ENCODE data around the gene FUCA2. TPM values are rescaled to one million over a fixed set of nuclear protein-coding genes. Genes with fewer than 3 reads are reported as not detected.
"Not testable (repeated sequence)": the region's sequence is repeated elsewhere in the genome, so short reads cannot be mapped to it uniquely, and the experiment has no call there.

The FUCA2 gene
- total RNA-seq, 1 experiment from 2014 or later: 15.3 TPM

DNA sequence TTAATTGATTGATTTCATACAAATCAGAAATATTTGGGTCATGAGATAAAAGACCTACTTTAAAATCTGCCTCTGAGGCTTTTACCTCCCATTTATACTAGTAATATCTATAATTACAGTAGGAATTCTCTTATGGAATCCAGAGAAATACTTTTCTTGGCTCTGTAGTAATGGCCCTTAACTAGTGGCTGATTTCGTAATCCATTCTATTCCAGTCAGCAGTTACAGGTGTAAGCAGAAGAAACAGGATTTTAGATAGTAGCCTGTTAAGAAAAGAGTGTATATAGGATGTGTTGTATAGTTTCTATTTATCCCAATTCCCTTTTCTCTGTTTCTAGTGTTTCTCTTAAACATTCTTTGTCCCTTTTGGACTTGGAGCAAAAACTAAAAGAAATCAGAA is 39.7 kb downstream of the FUCA2 start:
- Histone ChIP-seq H3K27me3 (replicated peaks; ENCODE audit: insufficient read depth, low read depth, low read length, poor library complexity) (no peaks in the 10 kb centered on the region), H3K36me3 (ENCODE audit: insufficient read depth, low read length, poor library complexity, severe bottlenecking) (peaks cover 5% of the 10 kb centered on the region), H3K9me3 (ENCODE audit: low read depth, low read length, poor library complexity, severe bottlenecking) (no peaks in the 10 kb centered on the region), H3K4me3 (ENCODE audit: low read depth, low read length, poor library complexity, severe bottlenecking) (no peak overlapping the region), H3K27ac (ENCODE audit: low read depth, low read length, poor library complexity, severe bottlenecking) (no peak overlapping the region), H3K4me1 (ENCODE audit: insufficient read depth, low read length, poor library complexity, severe bottlenecking) (no peaks in the 10 kb centered on the region)
- intact Hi-C loops (cut with micrococcal nuclease; ENCODE audit: unreplicated experiment): no loop called here
- no TSS peak for BruUV-seq (replicated peaks)
- TF ChIP-seq, protein P1, sequence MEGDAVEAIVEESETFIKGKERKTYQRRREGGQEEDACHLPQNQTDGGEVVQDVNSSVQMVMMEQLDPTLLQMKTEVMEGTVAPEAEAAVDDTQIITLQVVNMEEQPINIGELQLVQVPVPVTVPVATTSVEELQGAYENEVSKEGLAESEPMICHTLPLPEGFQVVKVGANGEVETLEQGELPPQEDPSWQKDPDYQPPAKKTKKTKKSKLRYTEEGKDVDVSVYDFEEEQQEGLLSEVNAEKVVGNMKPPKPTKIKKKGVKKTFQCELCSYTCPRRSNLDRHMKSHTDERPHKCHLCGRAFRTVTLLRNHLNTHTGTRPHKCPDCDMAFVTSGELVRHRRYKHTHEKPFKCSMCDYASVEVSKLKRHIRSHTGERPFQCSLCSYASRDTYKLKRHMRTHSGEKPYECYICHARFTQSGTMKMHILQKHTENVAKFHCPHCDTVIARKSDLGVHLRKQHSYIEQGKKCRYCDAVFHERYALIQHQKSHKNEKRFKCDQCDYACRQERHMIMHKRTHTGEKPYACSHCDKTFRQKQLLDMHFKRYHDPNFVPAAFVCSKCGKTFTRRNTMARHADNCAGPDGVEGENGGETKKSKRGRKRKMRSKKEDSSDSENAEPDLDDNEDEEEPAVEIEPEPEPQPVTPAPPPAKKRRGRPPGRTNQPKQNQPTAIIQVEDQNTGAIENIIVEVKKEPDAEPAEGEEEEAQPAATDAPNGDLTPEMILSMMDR (conservative IDR thresholded peaks at IDR 0.05; ENCODE audit: low read depth, low read length): no peak
- no peak for TF ChIP-seq EZH2 (IDR thresholded peaks at IDR 0.05; ENCODE audit: borderline replicate concordance, low read depth, low read length, poor library complexity, severe bottlenecking)
- ChIA-PET CTCF (no interaction called here), POLR2A (ENCODE audit: low non-redundant PET) (no interaction called here)
- no peak for DNase-seq (ENCODE audit: low spot score)

DNA sequence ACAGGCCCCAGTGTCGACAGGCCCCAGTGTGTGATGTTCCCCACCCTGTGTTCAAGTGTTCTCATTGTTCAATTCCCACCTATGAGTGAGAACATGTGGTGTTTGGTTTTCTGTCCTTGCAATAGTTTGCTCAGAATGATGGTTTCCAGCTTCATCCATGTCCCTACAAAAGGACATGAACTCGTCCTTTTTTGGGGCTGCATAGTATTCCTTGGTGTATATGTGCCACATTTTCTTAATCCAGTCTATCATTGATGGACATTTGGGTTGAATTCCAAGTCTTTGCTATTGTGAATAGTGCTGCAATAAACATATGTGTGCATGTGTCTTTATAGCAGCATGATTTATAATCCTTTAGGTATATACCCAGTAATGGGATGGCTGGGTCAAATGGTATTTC is 42.7 kb downstream of the FUCA2 start:
- H3K4me1 ChIP-seq (ENCODE audit: insufficient read depth, low read length, poor library complexity, severe bottlenecking); H3K4me3 ChIP-seq (ENCODE audit: low read depth, low read length, poor library complexity, severe bottlenecking); intact Hi-C loops (cut with micrococcal nuclease; ENCODE audit: unreplicated experiment); POLR2A ChIA-PET (ENCODE audit: low non-redundant PET); H3K9me3 ChIP-seq (ENCODE audit: low read depth, low read length, poor library complexity, severe bottlenecking); BruUV-seq (replicated peaks); DNase-seq (ENCODE audit: low spot score); H3K36me3 ChIP-seq (ENCODE audit: insufficient read depth, low read length, poor library complexity, severe bottlenecking); H3K27me3 ChIP-seq (replicated peaks; ENCODE audit: insufficient read depth, low read depth, low read length, poor library complexity); H3K27ac ChIP-seq (ENCODE audit: low read depth, low read length, poor library complexity, severe bottlenecking); CTCF ChIA-PET: not testable (repeated sequence)

DNA sequence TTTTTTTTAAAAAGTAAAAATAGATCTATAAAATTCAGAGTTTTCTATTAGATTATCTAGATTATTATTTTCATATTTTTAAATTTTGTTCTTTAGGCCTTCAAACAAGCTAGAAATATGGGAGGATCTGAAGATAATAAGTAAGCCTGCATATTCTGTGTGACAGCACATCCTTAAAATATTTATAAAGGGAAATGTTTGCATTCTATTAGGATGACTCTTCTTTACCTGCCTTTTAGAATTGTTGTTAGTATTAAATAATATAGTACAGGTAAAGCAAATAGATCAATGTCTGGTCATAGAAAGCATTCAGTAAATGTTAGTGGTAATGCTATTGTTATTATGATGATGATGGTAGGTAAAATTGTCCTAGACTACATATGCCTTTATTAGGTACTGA is 43.5 kb downstream of the FUCA2 start:
- CTCF ChIA-PET: no interaction called here
- Histone ChIP-seq H3K9me3 (ENCODE audit: low read depth, low read length, poor library complexity, severe bottlenecking) (no peaks in the 10 kb centered on the region), H3K4me3 (ENCODE audit: low read depth, low read length, poor library complexity, severe bottlenecking) (no peak overlapping the region), H3K36me3 (ENCODE audit: insufficient read depth, low read length, poor library complexity, severe bottlenecking) (peaks cover 5% of the 10 kb centered on the region), H3K27ac (ENCODE audit: low read depth, low read length, poor library complexity, severe bottlenecking) (no peak overlapping the region), H3K27me3 (replicated peaks; ENCODE audit: insufficient read depth, low read depth, low read length, poor library complexity) (no peaks in the 10 kb centered on the region), H3K4me1 (ENCODE audit: insufficient read depth, low read length, poor library complexity, severe bottlenecking) (no peaks in the 10 kb centered on the region)
- POLR2A ChIA-PET (ENCODE audit: low non-redundant PET): no interaction called here
- TF ChIP-seq, protein P1 (conservative IDR thresholded peaks at IDR 0.05; ENCODE audit: low read depth, low read length): no peak
- no peak for TF ChIP-seq EZH2 (IDR thresholded peaks at IDR 0.05; ENCODE audit: borderline replicate concordance, low read depth, low read length, poor library complexity, severe bottlenecking)
- intact Hi-C loops (cut with micrococcal nuclease; ENCODE audit: unreplicated experiment): no loop called here
- BruUV-seq (replicated peaks): no TSS peak
- DNase-seq (ENCODE audit: low spot score): no peak

DNA sequence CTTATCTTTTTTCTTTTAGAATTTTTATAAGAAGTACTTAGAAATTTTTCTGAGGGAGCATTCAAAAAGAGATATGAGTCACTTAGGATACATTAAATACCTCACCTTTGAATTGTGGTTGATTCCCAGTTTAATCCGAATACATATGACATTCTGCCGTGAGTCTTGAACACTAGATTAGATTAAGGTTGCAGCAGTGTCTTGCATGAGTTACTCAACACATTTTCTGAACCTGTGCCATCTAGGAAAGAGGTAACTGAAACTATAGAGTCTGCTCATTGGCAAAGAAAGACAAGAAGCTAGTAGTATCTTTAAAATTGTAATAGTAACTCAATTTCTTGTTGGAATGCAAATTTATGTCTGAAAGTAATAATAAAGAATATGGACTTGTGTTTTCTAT is 46.0 kb downstream of the FUCA2 start:
- ChIA-PET POLR2A (ENCODE audit: low non-redundant PET) (interaction anchor here (0.5 kb wide), 1 partner anchor 40 kb away, joined by 10 read pairs; no protein-coding TSS in a partner anchor), CTCF (no interaction called here)
- DNase-seq (ENCODE audit: low spot score): no peak
- Histone ChIP-seq H3K27ac (ENCODE audit: low read depth, low read length, poor library complexity, severe bottlenecking) (no peak overlapping the region), H3K4me3 (ENCODE audit: low read depth, low read length, poor library complexity, severe bottlenecking) (no peak overlapping the region), H3K4me1 (ENCODE audit: insufficient read depth, low read length, poor library complexity, severe bottlenecking) (no peaks in the 10 kb centered on the region), H3K36me3 (ENCODE audit: insufficient read depth, low read length, poor library complexity, severe bottlenecking) (no peaks in the 10 kb centered on the region), H3K27me3 (replicated peaks; ENCODE audit: insufficient read depth, low read depth, low read length, poor library complexity) (no peaks in the 10 kb centered on the region), H3K9me3 (ENCODE audit: low read depth, low read length, poor library complexity, severe bottlenecking) (no peaks in the 10 kb centered on the region)
- intact Hi-C loops (cut with micrococcal nuclease; ENCODE audit: unreplicated experiment): no loop called here
- no TSS peak for BruUV-seq (replicated peaks)
- TF ChIP-seq EZH2 (IDR thresholded peaks at IDR 0.05; ENCODE audit: borderline replicate concordance, low read depth, low read length, poor library complexity, severe bottlenecking): no peak
- TF ChIP-seq, protein P1 (conservative IDR thresholded peaks at IDR 0.05; ENCODE audit: low read depth, low read length): no peak
